ENCODE results near the gene TAPBP.

Gene TAPBP

DNA sequence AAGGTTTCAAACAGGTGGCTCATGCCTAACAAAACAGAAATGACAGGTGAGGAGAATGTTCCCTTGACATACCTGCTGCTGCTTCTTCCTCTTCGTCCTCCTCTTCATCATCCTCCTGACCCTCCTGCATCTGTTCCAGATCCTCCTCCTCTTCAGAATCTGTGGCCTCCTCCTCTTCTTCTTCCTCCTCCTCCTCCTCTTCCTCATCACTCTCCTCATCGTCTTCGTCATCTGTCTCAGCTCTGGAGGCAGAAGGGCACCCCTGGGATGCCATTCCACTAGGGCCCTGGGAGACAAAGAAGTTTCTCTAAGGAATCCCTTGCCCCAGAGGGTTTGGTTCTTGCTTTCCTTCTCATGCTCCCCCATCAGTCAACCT lies 6.0 kb upstream of the TAPBP start:
- no peak for DNase-seq (ENCODE audit: low read depth)

DNA sequence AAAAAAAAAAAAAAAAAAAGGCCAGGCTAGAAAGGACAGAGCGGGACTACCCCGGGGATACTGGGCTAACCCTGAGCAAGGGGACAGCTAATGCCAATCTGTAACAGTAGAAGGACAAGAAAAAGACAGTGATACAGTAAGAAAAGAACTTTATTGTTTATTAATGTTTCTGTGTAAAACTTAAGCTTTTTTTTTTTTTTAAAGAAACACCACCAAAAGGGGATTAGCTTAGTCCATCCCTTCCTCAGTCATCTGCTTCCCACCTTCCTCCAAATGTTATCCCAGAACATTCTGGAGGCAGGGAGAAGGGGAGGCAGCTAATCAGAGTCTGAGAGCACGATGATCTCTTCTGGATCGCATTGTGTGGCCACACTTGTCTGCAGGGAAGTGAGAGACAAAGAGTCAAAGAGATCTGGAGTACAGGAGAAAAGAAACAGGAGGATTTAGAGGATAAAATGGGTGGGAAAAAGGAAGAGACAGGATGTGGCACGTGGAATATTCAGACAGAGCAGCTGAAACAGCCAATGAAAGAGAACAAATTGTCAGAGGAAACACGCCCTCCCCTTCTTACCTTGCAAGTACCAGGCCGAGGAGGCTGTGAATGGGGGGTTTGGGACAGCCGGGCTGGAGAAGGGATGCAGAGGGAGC lies 4.7 kb upstream of the TAPBP start:
- DNase-seq (ENCODE audit: low read depth) = no peak

DNA sequence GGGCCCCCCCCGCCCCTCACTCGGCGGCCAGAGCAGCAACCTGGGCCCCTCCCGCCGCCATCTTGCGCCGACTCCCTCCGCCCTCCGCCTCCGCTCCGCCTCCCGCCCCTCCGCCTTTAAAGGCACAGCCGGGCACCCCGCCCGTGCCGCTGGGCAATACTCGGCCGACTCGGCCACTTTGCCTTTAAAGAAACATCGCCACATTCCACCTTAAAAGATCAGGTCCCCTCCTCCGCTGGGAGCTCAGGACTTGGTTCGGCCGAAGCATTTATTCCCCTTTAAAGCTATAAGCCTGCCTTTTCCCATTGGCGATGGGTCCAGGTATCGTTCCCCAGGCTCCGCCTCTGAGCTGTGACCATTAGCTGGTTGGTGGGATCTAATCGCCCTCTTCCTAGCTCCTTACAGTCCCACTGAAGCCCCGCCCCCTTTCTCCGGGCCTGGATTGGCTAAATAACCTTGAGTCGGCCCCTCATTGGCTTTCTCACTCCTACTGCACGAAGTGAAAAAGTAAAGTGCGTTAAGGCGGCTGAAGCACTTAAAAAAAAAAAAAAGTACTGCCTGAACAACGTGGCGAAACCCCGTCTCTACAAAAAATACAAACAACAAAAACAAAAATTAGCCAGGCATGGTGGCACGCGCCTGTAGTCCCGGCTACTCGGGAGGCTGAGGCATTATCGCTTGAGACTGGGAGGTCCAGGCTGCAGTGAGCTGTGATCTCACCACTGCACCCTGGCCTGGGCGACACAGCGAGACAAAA lies 4.0 kb upstream of the TAPBP start, which contains the start of gene ZBTB22:
Gene ZBTB22 (minus strand): TSS at position 76 of the 757 bp plus-strand sequence. CDS start 828 bp downstream, outside the sequence.
- peak; percentile 98 for DNase-seq (ENCODE audit: low read depth)

DNA sequence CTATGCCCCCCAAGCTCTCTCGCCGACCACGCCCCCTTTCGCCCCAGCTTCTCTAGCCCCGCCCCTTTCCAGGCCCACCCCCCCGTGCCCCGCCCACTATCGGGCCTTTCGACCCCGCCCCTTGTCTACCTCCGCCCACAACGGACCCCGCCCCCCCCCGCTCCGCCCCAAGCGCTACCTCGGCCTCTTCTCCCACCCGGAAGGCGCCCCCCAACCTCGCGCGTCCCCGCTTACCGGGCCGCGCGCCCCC lies 3.5 kb upstream of the TAPBP start:
- no peak for DNase-seq (ENCODE audit: low read depth)

DNA sequence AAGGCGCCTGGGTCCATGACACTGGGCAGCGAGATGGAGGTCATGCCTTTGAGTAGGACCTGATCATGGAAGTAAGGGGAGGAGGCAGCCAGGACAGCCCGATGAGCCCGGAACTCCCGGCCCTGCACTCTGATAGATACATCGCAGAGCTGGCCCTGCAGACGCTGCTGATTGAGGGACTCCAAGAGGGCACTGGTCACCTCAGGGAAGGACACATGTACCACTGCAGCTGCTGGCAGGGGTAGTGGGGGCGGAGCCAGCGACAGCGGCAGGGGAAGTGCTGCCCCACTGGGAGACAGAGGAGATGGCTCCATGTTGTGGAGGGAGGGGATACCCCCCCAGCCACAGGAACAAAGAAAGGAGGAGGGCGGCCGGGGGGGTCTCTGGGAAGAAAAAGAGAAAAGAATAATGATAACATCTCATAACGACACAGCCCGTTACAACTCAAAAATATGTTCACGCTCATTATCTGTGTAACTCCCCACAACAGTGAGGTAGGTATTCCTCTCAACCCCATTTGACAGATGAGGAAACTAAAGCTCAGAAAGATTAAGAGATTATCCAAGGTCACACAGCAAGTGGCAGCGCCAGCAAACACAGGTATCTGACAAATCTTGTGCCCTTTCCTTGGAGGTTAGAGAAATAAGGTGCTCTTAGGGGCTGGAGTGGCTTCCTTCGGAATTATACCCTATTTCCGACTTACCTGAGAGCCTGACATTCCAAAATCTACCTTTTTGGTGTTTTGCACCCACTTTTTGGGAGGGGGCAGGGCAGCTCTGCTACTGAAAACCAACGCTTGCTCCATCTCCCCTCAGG lies 2.9 kb upstream of the TAPBP start:
- no peak for DNase-seq (ENCODE audit: low read depth)

DNA sequence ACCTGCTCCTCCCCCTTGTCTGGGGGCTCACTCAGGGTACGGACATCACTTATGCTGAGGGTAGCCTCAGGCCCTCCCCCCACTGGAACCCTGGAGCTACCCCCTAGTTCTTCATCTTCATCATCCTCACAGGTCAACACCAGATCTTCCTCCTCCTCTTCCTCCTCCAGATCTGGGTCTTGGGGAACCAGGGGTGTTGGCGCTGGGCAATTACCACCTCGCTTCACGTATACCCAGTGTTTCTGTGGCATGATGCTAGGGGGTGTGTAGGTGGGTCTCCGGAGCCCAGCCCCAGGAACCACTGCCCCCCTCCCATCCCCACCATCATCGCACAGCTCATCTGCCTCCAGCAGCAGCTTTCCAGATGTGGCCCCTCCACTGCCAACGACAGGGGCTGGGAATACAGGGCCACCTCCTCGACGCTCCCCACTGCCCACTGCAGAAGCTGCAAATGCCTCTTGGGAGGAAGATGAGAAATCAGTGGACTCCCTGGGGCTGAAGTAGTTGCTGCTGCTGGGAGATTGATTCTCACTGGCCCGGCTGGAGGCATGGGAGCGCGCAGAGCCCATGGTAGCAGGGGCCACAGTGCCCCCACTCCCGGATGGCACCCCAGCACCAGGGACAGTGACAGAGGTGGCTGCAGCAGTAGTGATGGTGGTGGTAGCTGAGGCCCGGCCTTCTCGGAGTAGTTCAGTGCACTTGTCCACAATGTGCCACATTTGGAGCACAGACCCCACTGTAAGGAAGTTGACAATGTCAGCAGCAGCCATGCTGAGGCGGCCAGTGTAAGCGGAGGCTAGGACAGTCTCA lies 2.1 kb upstream of the TAPBP start:
- no peak for DNase-seq (ENCODE audit: low read depth)

DNA sequence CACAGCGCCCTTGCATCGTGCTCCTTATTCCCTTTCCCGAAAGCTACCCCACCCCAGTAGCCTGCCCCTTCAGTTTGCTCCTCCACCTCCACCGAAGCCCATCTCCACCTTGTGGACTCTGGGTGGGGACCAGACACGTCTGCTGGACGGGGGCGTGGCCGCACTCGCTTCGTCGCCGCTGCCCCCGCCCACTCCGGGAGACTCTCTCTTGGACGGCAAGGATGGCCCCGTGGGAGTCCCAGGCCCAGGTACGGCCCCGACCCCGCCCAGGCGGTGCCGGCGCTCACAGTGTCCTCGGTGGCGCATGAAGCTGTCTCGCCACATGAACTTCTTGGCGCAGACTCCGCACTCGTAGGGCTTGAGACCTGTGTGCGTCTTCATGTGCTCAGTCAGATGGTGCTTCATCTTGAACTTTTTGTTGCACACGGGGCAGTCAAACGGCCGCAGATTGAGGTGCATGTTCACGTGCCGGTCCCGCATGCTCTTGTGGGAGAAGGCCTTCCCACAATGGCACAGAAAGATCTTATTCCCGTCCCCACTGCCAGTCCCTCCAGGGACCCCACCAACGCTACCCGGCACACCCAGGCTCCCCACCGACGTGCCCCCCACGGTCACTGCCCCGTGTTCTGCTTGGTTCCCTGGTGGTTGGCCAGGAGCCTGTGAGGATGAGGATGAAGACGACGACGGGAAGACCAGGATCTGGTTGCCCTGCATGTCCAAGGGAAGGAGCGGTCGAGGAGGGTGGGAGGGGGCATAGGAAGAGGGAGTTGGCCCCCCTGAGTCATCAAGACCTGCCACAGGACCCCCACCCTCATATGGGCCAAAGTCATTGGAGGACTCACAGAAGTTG lies 1.3 kb upstream of the TAPBP start:
- DNase-seq (ENCODE audit: low read depth) = no peak

DNA sequence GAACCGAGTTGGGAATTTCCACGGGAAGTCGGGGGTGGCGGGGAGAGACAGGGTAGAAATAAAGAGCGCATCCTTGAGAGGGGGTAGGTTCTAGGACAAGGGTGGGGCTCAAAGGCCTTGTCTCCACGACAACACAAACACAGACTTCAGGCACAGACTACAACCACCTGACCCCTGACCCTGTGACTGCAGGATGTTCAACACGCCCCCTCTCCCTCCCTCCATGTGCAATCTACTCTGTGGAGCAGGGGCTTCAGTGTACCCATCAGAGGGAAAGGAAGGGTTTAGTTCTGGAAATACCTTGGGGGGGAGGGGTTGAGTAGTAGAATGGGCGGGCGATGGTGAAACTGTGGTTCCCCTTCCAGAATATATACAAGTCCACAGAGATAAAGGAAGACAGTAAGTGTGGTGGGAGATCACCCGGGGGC lies 651 bp upstream of the TAPBP start:
- no peak for DNase-seq (ENCODE audit: low read depth)

DNA sequence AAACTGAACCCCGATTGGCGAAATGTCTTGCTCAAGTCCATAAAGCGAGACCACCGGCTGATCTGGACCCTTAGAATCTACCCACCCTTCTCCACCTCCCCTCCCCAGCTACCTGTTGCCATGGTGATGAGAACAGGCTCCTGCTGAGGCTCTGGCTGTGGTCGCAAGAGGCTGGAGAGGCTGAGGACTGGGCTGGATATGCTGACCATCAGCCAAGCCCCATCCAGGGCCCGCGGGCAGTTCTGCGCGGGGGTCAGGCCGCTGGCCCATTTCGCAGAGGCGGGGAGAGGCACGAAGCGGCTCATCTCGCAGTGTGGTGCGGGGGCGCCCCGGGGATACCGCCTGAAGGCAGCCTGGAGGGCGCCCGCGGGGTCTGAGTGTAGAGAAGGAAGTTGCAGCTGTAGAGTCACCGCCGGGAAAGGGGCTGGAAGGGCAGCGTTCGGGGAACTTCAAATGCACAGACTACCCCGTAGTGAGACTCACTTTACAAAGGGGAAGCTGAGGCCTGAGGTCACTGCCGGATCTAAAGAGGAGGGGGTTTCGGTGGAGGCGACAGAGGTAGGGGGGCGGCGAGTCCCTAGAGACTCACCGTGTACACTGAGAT lies 671 bp downstream of the TAPBP start:
- DNase-seq (ENCODE audit: low read depth) = no peak

DNA sequence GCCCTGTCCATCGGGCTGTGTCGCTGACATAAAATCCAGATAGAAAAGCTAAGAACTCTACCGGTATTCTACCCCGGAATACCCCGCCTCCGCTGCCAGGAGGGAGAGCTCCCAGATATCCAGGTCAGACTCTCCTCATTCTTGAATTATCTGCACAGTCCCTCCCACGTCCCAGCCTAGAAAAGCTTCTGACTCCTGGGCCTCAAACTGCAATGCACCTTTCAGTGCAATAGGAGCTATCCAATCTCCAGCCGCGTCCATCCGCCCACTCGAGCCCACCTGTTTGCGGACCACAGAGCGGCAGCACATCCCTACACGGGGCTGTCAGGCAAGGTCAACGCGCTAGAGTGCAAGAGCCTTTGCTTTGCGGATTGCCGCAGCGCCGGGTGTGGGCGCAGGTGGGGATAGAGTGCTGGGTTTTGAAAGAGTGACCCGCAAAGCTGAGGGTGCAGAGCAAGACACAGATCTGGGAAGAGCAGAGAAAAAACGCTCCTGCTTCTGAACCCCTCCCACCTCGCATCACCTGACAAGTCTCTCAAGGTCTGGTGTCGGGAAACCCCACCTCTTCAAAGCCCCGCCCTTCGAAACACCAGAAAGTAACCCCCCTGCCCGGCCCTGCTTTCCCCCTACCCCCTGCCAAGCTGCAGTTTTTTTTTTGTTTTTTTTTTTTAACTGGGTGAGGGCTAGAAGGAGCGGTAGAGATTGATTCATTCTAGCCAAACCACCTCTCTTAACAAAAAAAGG lies 1.3 kb downstream of the TAPBP start:
- no peak for DNase-seq (ENCODE audit: low read depth)

DNA sequence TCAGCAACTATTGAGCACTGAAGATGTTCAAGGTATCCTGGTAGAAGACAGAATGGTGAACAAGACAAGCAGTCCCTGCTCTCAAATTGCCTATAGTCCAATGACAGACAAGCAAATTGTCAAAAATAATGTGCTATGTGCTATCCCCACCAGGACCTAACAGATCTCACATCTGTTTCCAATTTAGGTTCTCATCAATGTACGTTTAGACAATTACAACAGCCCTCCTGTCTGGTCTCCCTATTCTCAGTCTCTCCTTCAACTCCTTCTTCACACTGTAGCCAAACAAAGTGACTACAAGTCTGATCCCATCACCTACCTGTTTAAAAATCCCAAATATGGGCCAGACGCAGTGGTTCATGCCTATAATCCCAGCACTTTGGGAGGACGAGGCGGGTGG lies 7.5 kb downstream of the TAPBP start:
- DNase-seq (ENCODE audit: low read depth) = no peak

DNA sequence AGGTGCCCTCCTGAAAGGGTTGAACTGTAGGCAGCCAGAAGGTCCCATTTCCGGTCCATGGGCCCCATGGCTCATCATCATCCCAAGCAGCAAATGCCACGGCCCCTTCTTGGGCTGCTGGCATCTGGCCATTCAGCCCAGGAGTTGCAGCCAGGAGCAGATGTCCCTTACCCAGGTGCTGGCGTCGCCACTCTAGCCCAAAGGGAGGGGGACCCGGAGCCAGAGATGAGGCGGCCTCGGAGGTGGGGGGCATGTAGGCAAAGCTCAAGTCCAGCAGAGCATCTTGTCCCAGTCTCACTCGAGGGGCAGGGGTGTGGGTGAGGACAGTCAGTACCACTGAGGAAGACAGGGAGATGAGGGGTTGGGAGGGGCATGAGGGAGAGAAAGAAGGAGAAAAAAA lies 8.8 kb downstream of the TAPBP start:
- no peak for DNase-seq (ENCODE audit: low read depth)

DNA sequence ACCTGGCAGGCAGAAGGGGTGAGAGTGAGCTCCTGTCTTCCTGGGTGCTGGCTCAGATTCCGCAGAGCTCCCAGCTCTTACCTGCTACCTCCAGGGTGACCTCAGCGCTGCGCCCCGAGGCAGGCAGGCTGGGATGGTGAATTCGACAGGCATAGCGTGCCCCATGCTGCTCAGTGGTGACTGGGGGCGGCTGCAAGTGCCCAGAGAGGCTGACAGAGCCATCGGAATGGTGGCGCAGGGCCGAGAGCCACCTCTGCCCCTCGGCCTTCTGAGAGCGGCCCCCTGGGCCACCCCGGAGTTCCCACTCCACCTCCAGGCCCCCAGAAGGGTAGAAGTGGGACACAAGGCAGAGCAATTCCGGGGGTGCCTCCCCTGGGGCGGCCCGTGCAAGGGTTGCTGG lies 9.7 kb downstream of the TAPBP start:
- DNase-seq (ENCODE audit: low read depth) = no peak

DNA sequence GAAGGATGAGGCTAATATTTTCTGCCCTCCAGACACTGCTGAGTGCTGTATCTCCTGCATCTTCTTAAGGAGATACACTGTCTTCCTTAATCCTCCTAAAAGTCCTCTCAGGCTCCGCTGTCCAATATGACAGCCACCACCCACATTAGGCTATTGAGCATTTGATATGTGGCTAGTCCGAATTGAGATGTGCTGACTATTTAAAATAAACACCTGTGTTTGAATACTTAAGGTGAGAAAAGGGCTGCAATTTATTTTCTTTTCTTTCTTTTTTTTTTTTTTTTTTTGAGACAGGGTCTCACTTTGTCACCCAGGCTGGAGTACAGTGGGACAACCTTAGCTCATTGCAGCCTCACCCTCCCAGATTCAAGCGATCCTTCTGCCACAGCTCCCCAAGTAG lies 12.0 kb downstream of the TAPBP start:
- no peak for DNase-seq (ENCODE audit: low read depth)

DNA sequence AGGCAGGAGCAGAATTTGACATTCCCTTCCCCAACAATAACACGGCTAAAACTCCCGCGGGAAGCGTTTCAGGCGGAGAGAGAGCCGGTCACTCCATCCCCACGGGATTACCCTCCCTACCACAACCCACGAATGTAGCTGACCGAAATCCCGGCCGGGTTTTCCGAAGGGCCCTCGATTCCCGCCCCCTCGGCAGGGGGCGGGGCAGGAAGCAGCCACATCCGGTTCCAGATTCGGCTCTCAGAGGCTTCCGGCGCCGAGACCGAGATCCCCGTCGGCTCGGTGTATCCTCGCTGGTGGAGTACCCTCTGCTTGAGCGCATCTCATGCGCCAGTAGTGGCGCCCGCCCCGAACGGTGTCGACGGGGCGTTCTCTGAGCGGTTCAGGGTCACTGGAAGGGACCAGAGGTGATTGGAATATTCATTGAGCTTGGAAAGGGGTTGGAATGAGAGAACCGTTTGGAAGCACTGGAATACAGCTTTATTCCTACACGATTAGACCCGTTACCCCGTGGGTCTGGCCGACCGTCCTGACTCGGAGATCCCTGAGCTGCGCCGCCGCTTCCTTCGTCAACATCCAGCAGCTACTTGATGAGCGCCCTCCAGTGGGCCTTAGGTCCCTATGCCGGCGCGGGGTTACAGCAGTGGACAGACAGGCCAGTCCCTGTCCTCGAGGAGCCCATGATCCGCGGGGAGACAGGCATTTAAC lies 14.5 kb downstream of the TAPBP start:
- DNase-seq (ENCODE audit: low read depth) = no peak

DNA sequence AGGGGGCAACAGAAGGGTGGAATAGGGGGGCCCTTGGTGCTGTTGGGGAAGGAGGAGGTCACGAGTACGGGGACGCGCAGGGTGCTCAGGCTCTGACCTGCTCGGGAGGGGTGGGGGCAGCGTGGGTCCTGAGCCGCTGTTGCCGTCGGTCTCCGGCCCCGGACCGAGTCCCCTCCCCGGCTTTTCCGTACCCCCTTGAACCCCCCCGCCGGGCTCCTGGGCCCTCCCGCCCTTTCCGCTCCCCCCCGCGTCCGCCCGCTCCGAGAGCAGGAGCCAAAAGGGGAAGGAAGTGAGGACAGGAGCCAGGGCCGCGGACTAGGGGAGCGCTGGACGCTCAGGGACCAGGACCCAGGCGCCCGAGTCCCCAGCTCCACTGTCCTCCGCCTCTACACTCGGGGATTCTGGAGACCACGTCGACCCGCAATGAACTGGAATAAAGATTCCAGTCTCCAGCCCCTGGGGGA lies 15.1 kb downstream of the TAPBP start, which contains the start of gene RGL2:
Gene RGL2 (minus strand): TSS at position 170 of the 464 bp plus-strand sequence. CDS start 332 bp downstream, outside the sequence.
- no peak for DNase-seq (ENCODE audit: low read depth)

DNA sequence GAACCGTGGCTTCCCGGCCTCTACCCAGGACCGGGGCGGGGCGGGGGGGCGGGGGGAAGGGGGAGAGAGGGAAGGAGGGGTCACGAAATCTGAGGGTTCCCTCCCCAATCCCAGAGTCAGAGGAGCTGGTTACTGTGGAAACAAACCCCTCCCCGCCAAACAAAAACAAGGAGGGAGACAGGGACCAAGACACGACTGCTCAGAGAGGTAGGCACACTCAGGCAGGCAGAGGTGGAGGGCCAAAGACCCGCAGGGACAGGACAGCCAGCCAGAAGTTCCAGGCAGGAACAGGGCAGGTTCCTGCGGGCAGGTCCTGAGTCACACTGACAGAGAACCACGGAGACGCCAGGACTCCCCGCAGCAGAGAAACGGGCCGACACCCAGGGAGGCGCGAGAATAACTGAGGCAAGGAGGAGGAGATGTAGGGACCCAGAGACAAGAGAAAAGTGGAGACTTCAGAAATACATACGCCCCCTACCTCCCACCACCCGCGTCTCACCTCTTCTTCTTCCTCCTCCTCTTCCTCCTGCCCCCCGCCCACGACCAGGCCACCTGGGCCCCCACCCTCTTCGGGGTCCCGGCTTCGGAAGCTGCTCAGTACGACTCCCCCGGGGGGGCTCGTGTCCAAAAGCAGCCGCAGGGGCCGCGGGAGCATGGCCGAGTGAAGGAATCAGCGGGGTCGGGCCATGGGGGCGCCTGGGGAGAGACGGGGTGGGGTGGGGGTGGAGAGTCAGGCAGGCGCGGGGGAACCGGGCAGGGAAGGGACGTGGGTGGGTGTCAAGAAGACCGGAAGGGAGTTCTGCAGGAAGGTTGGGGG lies 15.7 kb downstream of the TAPBP start:
- no peak for DNase-seq (ENCODE audit: low read depth)

DNA sequence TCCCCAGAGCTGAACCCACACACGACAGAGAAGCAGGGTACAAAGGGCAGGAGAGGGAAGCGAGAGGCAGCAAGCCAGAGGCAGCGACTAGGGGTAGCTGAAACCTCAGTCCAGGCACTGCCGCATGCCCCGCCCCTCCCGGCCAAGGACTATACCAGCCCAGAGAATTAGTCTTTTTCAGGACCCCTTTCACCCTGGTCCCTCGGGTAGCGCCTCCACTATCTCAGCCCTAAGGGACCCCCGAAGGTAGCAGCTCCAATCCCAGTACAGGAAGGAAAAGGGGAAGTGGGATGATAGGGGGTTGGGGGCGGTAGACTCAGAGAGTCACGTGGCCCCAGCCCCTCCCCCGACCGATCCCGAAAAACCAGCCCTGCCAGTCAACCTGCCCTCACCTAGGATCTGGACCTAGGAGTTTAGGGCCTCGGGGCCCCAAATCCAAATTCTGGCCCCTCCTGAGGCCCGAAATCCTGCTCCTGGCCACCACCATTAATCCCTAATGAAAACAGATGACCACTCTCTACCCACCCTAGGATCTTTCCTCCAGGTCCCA lies 16.4 kb downstream of the TAPBP start:
- no peak for DNase-seq (ENCODE audit: low read depth)
